PFSK-1 (cell line): ENCODE measurements around the gene KCNIP3.

Experiments used
- POLR2AphosphoS5 ChIP-seq: IDR thresholded peaks from 2 replicates; pipeline ENCODE4 v1.6.1; 2012; ENCODE audit warnings: low read depth, mild to moderate bottlenecking, control low read depth, low read length, moderate library complexity
- SIN3A ChIP-seq: IDR thresholded peaks from 2 replicates; pipeline ENCODE4 v1.6.1; 2012; ENCODE audit warnings: mild to moderate bottlenecking, low read length, moderate library complexity, borderline replicate concordance; ENCODE audit not compliant: insufficient read depth
- TAF1 ChIP-seq: IDR thresholded peaks from 2 replicates; pipeline ENCODE4 v1.6.1; 2012; ENCODE audit warnings: low read length, control low read depth, borderline replicate concordance; ENCODE audit not compliant: insufficient read depth

- TF ChIP-seq POLR2AphosphoS5 (no peak), SIN3A (no peak), TAF1 (no peak)
Observed at GRCh38 chr2:95318431-95319220, 21.5 kb downstream of the KCNIP3 start.
